Tibial nerve (tissue), 4 donors: ENCODE data around the gene ARF5. TPM values are rescaled to one million over a fixed set of nuclear protein-coding genes. Genes with fewer than 3 reads are reported as not detected.

ENCODE experiments used
- DNase-seq, 2 donors: peaks; one replicate each; pipeline ENCODE4 v3.0.0-alpha.2; 2019; ENCODE audit warnings: low spot score in 2 of 2
- H3K27ac ChIP-seq, 4 donors: fragments of 200-600 bp; sonication (generic) in 3 of 4; one replicate each; pipeline ENCODE4 v1.5.1; 2017 to 2019; ENCODE audit warnings: mild to moderate bottlenecking in 1 of 4
- H3K27me3 ChIP-seq, 2 donors: fragments of 200-600 bp; sonication (generic) in 1 of 2; one replicate each; pipeline versions ENCODE4 v1.5.1 to v1.6.0; 2017 to 2019
- H3K36me3 ChIP-seq, 3 donors: fragments of 200-600 bp; sonication (generic); one replicate each; pipeline ENCODE4 v1.5.1; 2018 to 2019
- H3K4me1 ChIP-seq, 4 donors: fragments of 200-600 bp; sonication (generic) in 3 of 4; one replicate each; pipeline ENCODE4 v1.5.1; 2017 to 2019
- H3K4me3 ChIP-seq, 4 donors: fragments of 200-600 bp; sonication (generic) in 3 of 4; one replicate each; pipeline ENCODE4 v1.5.1; 2017 to 2019; ENCODE audit warnings: mild to moderate bottlenecking in 1 of 4, moderate library complexity in 1 of 4
- H3K9me3 ChIP-seq, 4 donors: fragments of 200-600 bp; sonication (generic) in 3 of 4; one replicate each; pipeline ENCODE4 v1.5.1; 2017 to 2019
- CTCF ChIP-seq, 5 experiments: fragments of 200-600 bp in 3 of 5; fragments of 450-650 bp in 2 of 5; sonication (generic) in 3 of 5; IDR thresholded peaks; one replicate each; pipeline ENCODE4 v1.5.1; 2016 to 2019; ENCODE audit warnings: antibody characterized with exemption in 5 of 5, mild to moderate bottlenecking in 3 of 5, moderate library complexity in 2 of 5
- EP300 ChIP-seq, 2 donors: sonication (generic); formaldehyde crosslinking; IDR thresholded peaks; one replicate each; pipeline ENCODE4 v1.6.1; 2017; ENCODE audit warnings: antibody characterized with exemption in 2 of 2, mild to moderate bottlenecking in 1 of 2
- POLR2A ChIP-seq, 2 donors: fragments of 450-650 bp; IDR thresholded peaks; one replicate each; pipeline ENCODE4 v1.6.1; 2017; ENCODE audit warnings: antibody characterized with exemption in 2 of 2, mild to moderate bottlenecking in 2 of 2, moderate library complexity in 2 of 2
- WGBS, 2 donors: methylation state at CpG; one replicate each; pipeline ENCODE4 v1.1.5; 2018; 5-methylcytosine and 5-hydroxymethylcytosine counted together
- total RNA-seq, 4 donors: library from RNA; depleted of rRNA; stranded (reverse); fragments of >200 nt; gene quantifications; one replicate each; pipeline ENCODE4 v1.1.0, GENCODE V29; 2016

The ARF5 gene
- total RNA-seq, 4 donors from 2014 or later: 130 to 142 (median 136) TPM

- Histone ChIP-seq H3K27me3 (no peaks in the 10 kb centered on the region), H3K9me3 (no peaks in the 10 kb centered on the region), H3K27ac (no peak overlapping the region), H3K4me3 (no peak overlapping the region), H3K4me1 (no peaks in the 10 kb centered on the region), H3K36me3 (no peaks in the 10 kb centered on the region)
- 74 to 79% methylated on average over 7 of the region's 7 CpGs for WGBS, 2 donors
- TF ChIP-seq POLR2A (IDR thresholded peaks at IDR 0.05) (no peak), CTCF (IDR thresholded peaks at IDR 0.05) (no peak), EP300 (IDR thresholded peaks at IDR 0.05) (no peak)
- no peak for DNase-seq
Measured at GRCh38 chr7:127632276-127632910, 44.2 kb downstream of the ARF5 start.

GRCh38 chr7:127635659-127636285 lies 47.6 kb downstream of the ARF5 start:
- 41 to 45% methylated on average over 3 of the region's 3 CpGs for WGBS, 2 donors
- H3K4me1 ChIP-seq: no peaks in the 10 kb centered on the region
- H3K4me3 ChIP-seq: no peak overlapping the region
- no peak for TF ChIP-seq EP300 (IDR thresholded peaks at IDR 0.05)
- no peaks in the 10 kb centered on the region for H3K9me3 ChIP-seq
- DNase-seq: no peak
- H3K27ac ChIP-seq: no peak overlapping the region
- H3K27me3 ChIP-seq: no peaks in the 10 kb centered on the region
- H3K36me3 ChIP-seq: no peaks in the 10 kb centered on the region

- Histone ChIP-seq H3K4me3 (no peak overlapping the region), H3K4me1 (peaks cover 0 to 3% (median 0%) of the 10 kb centered on the region in 4 donors), H3K27me3 (no peaks in the 10 kb centered on the region), H3K27ac (no peak overlapping the region), H3K36me3 (no peaks in the 10 kb centered on the region), H3K9me3 (no peaks in the 10 kb centered on the region)
- no peak for DNase-seq
- TF ChIP-seq EP300 (IDR thresholded peaks at IDR 0.05) (no peak), CTCF (IDR thresholded peaks at IDR 0.05) (no peak), POLR2A (IDR thresholded peaks at IDR 0.05) (no peak)
Measured at GRCh38 chr7:127638197-127638596, 50.0 kb downstream of the ARF5 start.

Other genes starting within 250 kb of the ARF5 start
- 10 to 100 TPM; 27.3 to 50.0 (median 33.9) TPM for gene ZNF800, start 195.7 kb upstream of the ARF5 start, total RNA-seq
- 10 to 100 TPM; 16.0 to 18.3 (median 17.9) TPM for gene GCC1, start 2.8 kb upstream of the ARF5 start, total RNA-seq
- 1 to 10 TPM in 3 of 4 donors, under 1 TPM in 1; 0.63 to 2.7 (median 1.6) TPM for gene FSCN3, start 5.3 kb downstream of the ARF5 start, total RNA-seq
- not detected for gene PAX4, start 29.7 kb downstream of the ARF5 start, total RNA-seq
- gene SND1, start 63.8 kb downstream of the ARF5 start, total RNA-seq: 100 to 1,000 TPM in 1 of 4 donors, 10 to 100 TPM in 3; 70.8 to 141 (median 85.7) TPM